HepG2 (cell line): ENCODE measurements around the gene CALML6. TPM values are rescaled to one million over a fixed set of nuclear protein-coding genes. Genes with fewer than 3 reads are reported as not detected.
A peak's percentile ranks its signal among the peaks of the same experiment; 100 is the strongest.

Source experiments
- CSRNP1 ChIP-seq: sonication (generic); formaldehyde crosslinking; IDR thresholded peaks from 2 replicates; pipeline ENCODE4 v1.8.1; 2023; ENCODE audit warnings: mild to moderate bottlenecking, missing genetic modification reagents
- ESRRA ChIP-seq: sonication (generic); formaldehyde crosslinking; IDR thresholded peaks from 2 replicates; pipeline ENCODE4 v1.5.1; 2020; ENCODE audit warnings: mild to moderate bottlenecking, low read depth, missing genetic modification reagents
- HNF1B ChIP-seq: sonication (generic); formaldehyde crosslinking; IDR thresholded peaks from 2 replicates; pipeline ENCODE4 v1.5.1; 2020; ENCODE audit warnings: mild to moderate bottlenecking, moderate library complexity, missing genetic modification reagents
- HNRNPH1 ChIP-seq: fragments of 200-400 bp; formaldehyde crosslinking; optimal IDR thresholded peaks from 2 replicates; pipeline ENCODE3; 2017; ENCODE audit warnings: mild to moderate bottlenecking, low read depth, low read length
- MLX ChIP-seq: IDR thresholded peaks from 2 replicates; pipeline ENCODE4 v1.6.1; 2016
- MXI1 ChIP-seq: IDR thresholded peaks from 3 replicates; pipeline ENCODE4 v1.6.1; 2012; ENCODE audit warnings: low read depth, low read length, inconsistent platforms, borderline replicate concordance
- MYC ChIP-seq: sonication (generic); formaldehyde crosslinking; IDR thresholded peaks from 2 replicates; pipeline ENCODE4 v1.9.0; 2021; ENCODE audit warnings: missing genetic modification reagents, borderline replicate concordance
- RBM22 ChIP-seq: fragments of 200-400 bp; formaldehyde crosslinking; optimal IDR thresholded peaks from 2 replicates; pipeline ENCODE3; 2017; ENCODE audit warnings: mild to moderate bottlenecking, low read length, moderate library complexity
- RXRA ChIP-seq: sonication (generic); formaldehyde crosslinking; IDR thresholded peaks from 2 replicates; pipeline ENCODE4 v1.5.1; 2020; ENCODE audit warnings: missing genetic modification reagents
- SNAI1 ChIP-seq: sonication (generic); formaldehyde crosslinking; IDR thresholded peaks from 2 replicates; pipeline ENCODE4 v1.5.0; 2020; ENCODE audit warnings: mild to moderate bottlenecking, missing genetic modification reagents, borderline replicate concordance
- ZBTB46 ChIP-seq: sonication (generic); formaldehyde crosslinking; IDR thresholded peaks from 2 replicates; pipeline ENCODE4 v1.4.0; 2020; ENCODE audit warnings: mild to moderate bottlenecking, missing genetic modification reagents, borderline replicate concordance
- ZMAT3 ChIP-seq: sonication (generic); formaldehyde crosslinking; conservative IDR thresholded peaks from 2 replicates; pipeline ENCODE4 v1.7.0; 2021; ENCODE audit warnings: missing genetic modification reagents
- ZNF235 ChIP-seq: sonication (generic); formaldehyde crosslinking; IDR thresholded peaks from 2 replicates; pipeline ENCODE4 v1.8.1; 2023; ENCODE audit warnings: mild to moderate bottlenecking, missing genetic modification reagents, borderline replicate concordance
- ZNF264 ChIP-seq: sonication (generic); formaldehyde crosslinking; IDR thresholded peaks from 2 replicates; pipeline ENCODE4 v1.4.0; 2020; ENCODE audit warnings: missing genetic modification reagents
- ZNF556 ChIP-seq: sonication (generic); formaldehyde crosslinking; IDR thresholded peaks from 2 replicates; pipeline ENCODE4 v1.4.0; 2020; ENCODE audit warnings: mild to moderate bottlenecking, missing genetic modification reagents, borderline replicate concordance
- ZNF776 ChIP-seq: sonication (generic); formaldehyde crosslinking; IDR thresholded peaks from 2 replicates; pipeline ENCODE4 v1.4.0; 2020; ENCODE audit warnings: mild to moderate bottlenecking, missing genetic modification reagents
- ZNF891 ChIP-seq: sonication (generic); formaldehyde crosslinking; IDR thresholded peaks from 2 replicates; pipeline ENCODE4 v1.5.0; 2020; ENCODE audit warnings: mild to moderate bottlenecking, missing genetic modification reagents
- polyA plus RNA-seq, 8 experiments: library from polyadenylated mRNA; depleted of rRNA in 3 of 8; stranded (reverse) in 7 of 8; unstranded in 1 of 8; fragments of >200 nt; fragmentation: Illumina TruSeq in 4 of 8; extraction: Trizol in 4 of 8; gene quantifications; 2 replicates each; pipeline versions ENCODE4 v1.2.1 to v1.2.3, GENCODE V29; 2011 to 2016; ENCODE audit warnings: low read depth in 4 of 8, missing spikeins in 1 of 8, mixed read lengths in 1 of 8; ENCODE audit not compliant: insufficient read depth in 1 of 8
- total RNA-seq, 5 experiments: library from RNA; depleted of rRNA; stranded (reverse); fragments of >200 nt; fragmentation: Illumina TruSeq; extraction: Trizol; gene quantifications; 2 replicates each; pipeline ENCODE4 v1.2.3, GENCODE V29; 2016; ENCODE audit warnings: low read depth in 1 of 5
- TF ChIP-seq, protein P1 (sequence below): sonication (generic); formaldehyde crosslinking; IDR thresholded peaks from 2 replicates; pipeline ENCODE4 v1.4.0; 2020; ENCODE audit warnings: mild to moderate bottlenecking, missing genetic modification reagents
- TF ChIP-seq, protein P2 (sequence below): sonication (generic); formaldehyde crosslinking; IDR thresholded peaks from 2 replicates; pipeline ENCODE4 v1.5.0; 2020; ENCODE audit warnings: mild to moderate bottlenecking, missing genetic modification reagents

The CALML6 gene
- total and polyA plus RNA-seq, 2 of the 13 experiments (the other 11 are each of a cell fraction or from before 2014, with no cell fraction given) = 0.11 to 0.12 TPM

GRCh38 chr1:1891349-1892078 lies 23.5 kb upstream of the CALML6 start (continued):
- TF ChIP-seq HNRNPH1 (no peak), ZMAT3 (CRISPR knock-in tag) (peak; percentile 80; the same call in 1 of the 2 replicates), ESRRA (no peak), MXI1 (peak; percentile 7; the same call in 1 of the 3 replicates), ZNF264 (CRISPR knock-in tag) (0 out of 2 replicates have a peak, but pooled peaks have one; percentile 31), RXRA (CRISPR knock-in tag) (peak; percentile 67), HNF1B (peak; percentile 52; the same call in 1 of the 2 replicates), MYC (CRISPR knock-in tag) (no peak), ZNF556 (CRISPR knock-in tag) (no peak), ZNF776 (no peak; the same call in 1 of the 2 replicates), CSRNP1 (CRISPR knock-in tag) (peak; percentile 28; the same call in 1 of the 2 replicates), SNAI1 (no peak), RBM22 (no peak), MLX (CRISPR knock-in tag) (no peak), ZNF235 (0 out of 2 replicates have a peak, but pooled peaks have one; percentile 56), ZNF891 (CRISPR knock-in tag) (no peak), ZBTB46 (CRISPR knock-in tag) (peak; percentile 58; the same call in 1 of the 2 replicates)
- TF ChIP-seq, protein P1, sequence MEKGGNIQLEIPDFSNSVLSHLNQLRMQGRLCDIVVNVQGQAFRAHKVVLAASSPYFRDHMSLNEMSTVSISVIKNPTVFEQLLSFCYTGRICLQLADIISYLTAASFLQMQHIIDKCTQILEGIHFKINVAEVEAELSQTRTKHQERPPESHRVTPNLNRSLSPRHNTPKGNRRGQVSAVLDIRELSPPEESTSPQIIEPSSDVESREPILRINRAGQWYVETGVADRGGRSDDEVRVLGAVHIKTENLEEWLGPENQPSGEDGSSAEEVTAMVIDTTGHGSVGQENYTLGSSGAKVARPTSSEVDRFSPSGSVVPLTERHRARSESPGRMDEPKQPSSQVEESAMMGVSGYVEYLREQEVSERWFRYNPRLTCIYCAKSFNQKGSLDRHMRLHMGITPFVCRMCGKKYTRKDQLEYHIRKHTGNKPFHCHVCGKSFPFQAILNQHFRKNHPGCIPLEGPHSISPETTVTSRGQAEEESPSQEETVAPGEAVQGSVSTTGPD = no peak
- TF ChIP-seq, protein P2, sequence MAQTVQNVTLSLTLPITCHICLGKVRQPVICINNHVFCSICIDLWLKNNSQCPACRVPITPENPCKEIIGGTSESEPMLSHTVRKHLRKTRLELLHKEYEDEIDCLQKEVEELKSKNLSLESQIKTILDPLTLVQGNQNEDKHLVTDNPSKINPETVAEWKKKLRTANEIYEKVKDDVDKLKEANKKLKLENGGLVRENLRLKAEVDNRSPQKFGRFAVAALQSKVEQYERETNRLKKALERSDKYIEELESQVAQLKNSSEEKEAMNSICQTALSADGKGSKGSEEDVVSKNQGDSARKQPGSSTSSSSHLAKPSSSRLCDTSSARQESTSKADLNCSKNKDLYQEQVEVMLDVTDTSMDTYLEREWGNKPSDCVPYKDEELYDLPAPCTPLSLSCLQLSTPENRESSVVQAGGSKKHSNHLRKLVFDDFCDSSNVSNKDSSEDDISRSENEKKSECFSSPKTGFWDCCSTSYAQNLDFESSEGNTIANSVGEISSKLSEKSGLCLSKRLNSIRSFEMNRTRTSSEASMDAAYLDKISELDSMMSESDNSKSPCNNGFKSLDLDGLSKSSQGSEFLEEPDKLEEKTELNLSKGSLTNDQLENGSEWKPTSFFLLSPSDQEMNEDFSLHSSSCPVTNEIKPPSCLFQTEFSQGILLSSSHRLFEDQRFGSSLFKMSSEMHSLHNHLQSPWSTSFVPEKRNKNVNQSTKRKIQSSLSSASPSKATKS (CRISPR knock-in tag) = no peak; the same call in 1 of the 2 replicates
